Lower leg skin (tissue), 3 donors: ENCODE results near the gene ENOX1.

ENCODE experiments used
- CTCF ChIP-seq, 3 donors: fragments of 450-650 bp; IDR thresholded peaks; one replicate each; pipeline ENCODE4 v1.5.1; 2016; ENCODE audit warnings: antibody characterized with exemption in 3 of 3, mild to moderate bottlenecking in 3 of 3, moderate library complexity in 2 of 3
- POLR2A ChIP-seq, 2 donors: fragments of 450-650 bp; IDR thresholded peaks; one replicate each; pipeline ENCODE4 v1.6.1; 2016 to 2017; ENCODE audit warnings: antibody characterized with exemption in 2 of 2, mild to moderate bottlenecking in 1 of 2, moderate library complexity in 1 of 2

- TF ChIP-seq POLR2A (IDR thresholded peaks at IDR 0.05) (no peak), CTCF (IDR thresholded peaks at IDR 0.05) (no peak)
These were observed 189.7 kb downstream of the ENOX1 start for GRCh38 chr13:43596924-43597598.
